Measurements from ENCODE around the gene SIPA1L3. TPM values are rescaled to one million over a fixed set of nuclear protein-coding genes. Genes with fewer than 3 reads are reported as not detected.

The SIPA1L3 gene
- total and polyA plus RNA-seq, 9 of the 15 experiments (the other 6 are each of a cell fraction or from before 2014, with no cell fraction given) = 0.01 to 6.1 (median 2.5) TPM

DNA sequence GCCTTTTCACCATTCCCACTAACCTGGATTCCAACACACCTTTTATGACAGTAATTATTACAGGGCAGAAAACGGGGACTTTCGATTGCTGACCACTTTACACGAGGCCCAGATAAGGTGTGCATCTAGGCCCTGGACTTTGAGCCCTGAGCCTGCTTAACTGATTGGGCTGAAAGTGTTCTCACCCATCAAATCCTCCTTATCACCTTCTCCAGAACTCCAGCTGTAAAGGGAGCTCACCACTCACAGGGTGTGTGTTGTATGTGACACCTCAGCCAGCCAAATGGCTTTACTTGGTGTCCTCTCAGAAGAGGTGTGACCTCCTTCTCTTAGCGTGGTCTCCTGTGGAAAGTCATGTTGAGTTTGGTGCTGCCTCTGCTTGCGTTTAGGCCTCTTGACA, 36.5 kb downstream of the SIPA1L3 start (continued):
- TF ChIP-seq, protein P1, sequence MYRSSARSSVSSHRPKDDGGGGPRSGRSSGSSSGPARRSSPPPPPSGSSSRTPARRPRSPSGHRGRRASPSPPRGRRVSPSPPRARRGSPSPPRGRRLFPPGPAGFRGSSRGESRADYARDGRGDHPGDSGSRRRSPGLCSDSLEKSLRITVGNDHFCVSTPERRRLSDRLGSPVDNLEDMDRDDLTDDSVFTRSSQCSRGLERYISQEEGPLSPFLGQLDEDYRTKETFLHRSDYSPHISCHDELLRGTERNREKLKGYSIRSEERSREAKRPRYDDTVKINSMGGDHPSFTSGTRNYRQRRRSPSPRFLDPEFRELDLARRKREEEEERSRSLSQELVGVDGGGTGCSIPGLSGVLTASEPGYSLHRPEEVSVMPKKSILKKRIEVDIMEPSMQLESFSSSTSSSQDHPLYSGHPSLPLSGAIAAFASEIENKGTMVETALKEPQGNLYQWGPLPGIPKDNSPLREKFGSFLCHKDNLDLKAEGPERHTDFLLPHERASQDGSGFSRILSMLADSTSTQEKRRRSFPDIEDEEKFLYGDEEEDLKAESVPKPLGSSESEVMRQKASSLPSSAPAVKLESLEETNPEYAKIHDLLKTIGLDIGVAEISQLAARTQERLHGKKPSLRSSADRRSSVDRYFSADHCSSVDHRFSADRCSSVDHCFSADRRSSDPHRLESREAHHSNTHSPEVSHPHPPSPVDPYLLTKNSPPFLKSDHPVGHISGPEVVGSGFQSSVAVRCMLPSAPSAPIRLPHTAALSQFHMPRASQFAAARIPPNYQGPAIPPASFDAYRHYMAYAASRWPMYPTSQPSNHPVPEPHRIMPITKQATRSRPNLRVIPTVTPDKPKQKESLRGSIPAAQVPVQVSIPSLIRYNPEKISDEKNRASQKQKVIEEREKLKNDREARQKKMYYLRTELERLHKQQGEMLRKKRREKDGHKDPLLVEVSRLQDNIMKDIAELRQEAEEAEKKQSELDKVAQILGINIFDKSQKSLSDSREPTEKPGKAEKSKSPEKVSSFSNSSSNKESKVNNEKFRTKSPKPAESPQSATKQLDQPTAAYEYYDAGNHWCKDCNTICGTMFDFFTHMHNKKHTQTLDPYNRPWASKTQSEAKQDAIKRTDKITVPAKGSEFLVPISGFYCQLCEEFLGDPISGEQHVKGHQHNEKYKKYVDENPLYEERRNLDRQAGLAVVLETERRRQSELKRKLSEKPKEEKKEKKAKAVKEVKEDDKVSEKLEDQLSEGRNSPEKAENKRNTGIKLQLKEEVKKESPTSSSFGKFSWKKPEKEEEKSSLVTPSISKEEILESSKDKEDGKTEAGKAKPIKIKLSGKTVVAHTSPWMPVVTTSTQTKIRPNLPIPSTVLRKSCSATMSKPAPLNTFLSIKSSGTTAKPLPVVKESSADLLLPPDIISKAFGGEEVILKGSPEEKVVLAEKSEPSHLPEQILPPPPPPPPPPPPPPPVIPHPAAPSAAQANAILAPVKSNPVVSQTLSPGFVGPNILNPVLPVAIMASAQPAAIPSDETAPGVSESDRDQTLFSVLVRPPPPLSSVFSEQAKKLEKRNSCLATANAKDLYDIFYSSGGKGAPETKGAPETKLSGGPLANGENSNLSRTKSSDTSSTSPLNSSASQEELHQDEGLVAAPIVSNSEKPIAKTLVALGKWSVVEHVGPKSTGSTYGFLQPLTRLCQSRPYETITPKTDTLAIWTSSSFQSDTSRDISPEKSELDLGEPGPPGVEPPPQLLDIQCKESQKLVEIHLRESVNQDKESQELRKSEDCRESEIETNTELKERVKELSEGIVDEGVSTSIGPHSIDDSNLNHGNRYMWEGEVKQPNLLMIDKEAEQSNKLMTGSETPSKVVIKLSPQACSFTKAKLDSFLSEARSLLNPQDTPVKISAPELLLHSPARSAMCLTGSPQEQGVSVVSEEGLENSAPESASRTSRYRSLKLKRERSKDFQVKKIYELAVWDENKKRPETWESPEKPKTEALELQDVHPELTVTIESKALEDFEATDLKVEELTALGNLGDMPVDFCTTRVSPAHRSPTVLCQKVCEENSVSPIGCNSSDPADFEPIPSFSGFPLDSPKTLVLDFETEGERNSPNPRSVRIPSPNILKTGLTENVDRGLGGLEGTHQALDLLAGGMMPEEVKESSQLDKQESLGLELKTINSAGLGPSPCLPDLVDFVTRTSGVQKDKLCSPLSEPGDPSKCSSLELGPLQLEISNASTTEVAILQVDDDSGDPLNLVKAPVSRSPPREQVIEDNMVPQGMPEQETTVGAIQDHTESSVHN (IDR thresholded peaks at IDR 0.05; ENCODE audit: borderline replicate concordance in 1 of 2, low read depth in 1 of 2) = no peak
- TF ChIP-seq KLF16 (IDR thresholded peaks at IDR 0.05) (peak; percentile 77; the same call in 1 of the 2 replicates), RCOR1 (IDR thresholded peaks at IDR 0.05; ENCODE audit: borderline replicate concordance in 1 of 2, low read depth in 2 of 2, low read length in 2 of 2) (peak; percentile 21 to 93; a peak in 2 of 4 replicates), NBN (IDR thresholded peaks at IDR 0.05; ENCODE audit: low read depth) (peak; percentile 64), SAFB2 (IDR thresholded peaks at IDR 0.05; ENCODE audit: borderline replicate concordance, low read depth, low read length, severe bottlenecking) (no peak), SNRNP70 (optimal IDR thresholded peaks at IDR 0.05; ENCODE audit: low read depth, low read length) (no peak), POLR2B (IDR thresholded peaks at IDR 0.05; ENCODE audit: low read depth, partially characterized antibody) (no peak), POLR3A (IDR thresholded peaks at IDR 0.05; ENCODE audit: borderline replicate concordance, extremely low read depth, insufficient read depth, insufficient read length) (no peak), TAF9B (IDR thresholded peaks at IDR 0.05; ENCODE audit: partially characterized antibody) (no peak), ZFP1 (CRISPR knock-in tag; IDR thresholded peaks at IDR 0.05) (no peak), CREM (IDR thresholded peaks at IDR 0.05; ENCODE audit: low read depth) (peak; percentile 20; the same call in 1 of the 2 replicates), ZNF780A (CRISPR knock-in tag; IDR thresholded peaks at IDR 0.05) (no peak), CEBPB (tag; IDR thresholded peaks at IDR 0.05) (no peak)
- TF ChIP-seq, protein P2, sequence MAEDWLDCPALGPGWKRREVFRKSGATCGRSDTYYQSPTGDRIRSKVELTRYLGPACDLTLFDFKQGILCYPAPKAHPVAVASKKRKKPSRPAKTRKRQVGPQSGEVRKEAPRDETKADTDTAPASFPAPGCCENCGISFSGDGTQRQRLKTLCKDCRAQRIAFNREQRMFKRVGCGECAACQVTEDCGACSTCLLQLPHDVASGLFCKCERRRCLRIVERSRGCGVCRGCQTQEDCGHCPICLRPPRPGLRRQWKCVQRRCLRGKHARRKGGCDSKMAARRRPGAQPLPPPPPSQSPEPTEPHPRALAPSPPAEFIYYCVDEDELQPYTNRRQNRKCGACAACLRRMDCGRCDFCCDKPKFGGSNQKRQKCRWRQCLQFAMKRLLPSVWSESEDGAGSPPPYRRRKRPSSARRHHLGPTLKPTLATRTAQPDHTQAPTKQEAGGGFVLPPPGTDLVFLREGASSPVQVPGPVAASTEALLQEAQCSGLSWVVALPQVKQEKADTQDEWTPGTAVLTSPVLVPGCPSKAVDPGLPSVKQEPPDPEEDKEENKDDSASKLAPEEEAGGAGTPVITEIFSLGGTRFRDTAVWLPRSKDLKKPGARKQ (CRISPR knock-in tag; IDR thresholded peaks at IDR 0.05) = no peak
- TF ChIP-seq, protein P3, sequence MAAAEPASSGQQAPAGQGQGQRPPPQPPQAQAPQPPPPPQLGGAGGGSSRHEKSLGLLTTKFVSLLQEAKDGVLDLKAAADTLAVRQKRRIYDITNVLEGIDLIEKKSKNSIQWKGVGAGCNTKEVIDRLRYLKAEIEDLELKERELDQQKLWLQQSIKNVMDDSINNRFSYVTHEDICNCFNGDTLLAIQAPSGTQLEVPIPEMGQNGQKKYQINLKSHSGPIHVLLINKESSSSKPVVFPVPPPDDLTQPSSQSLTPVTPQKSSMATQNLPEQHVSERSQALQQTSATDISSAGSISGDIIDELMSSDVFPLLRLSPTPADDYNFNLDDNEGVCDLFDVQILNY (CRISPR knock-in tag; IDR thresholded peaks at IDR 0.05) = no peak
- TF ChIP-seq, protein P4, sequence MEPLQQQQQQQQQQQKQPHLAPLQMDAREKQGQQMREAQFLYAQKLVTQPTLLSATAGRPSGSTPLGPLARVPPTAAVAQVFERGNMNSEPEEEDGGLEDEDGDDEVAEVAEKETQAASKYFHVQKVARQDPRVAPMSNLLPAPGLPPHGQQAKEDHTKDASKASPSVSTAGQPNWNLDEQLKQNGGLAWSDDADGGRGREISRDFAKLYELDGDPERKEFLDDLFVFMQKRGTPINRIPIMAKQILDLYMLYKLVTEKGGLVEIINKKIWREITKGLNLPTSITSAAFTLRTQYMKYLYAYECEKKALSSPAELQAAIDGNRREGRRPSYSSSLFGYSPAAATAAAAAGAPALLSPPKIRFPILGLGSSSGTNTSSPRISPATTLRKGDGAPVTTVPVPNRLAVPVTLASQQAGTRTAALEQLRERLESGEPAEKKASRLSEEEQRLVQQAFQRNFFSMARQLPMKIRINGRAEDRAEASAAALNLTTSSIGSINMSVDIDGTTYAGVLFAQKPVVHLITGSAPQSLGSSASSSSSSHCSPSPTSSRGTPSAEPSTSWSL (CRISPR knock-in tag; IDR thresholded peaks at IDR 0.05; ENCODE audit: borderline replicate concordance) = no peak

Measured in K562 (cell line).